A549 (cell line): Measurements from ENCODE around the gene TRAPPC6A. TPM values are rescaled to one million over a fixed set of nuclear protein-coding genes. Genes with fewer than 3 reads are reported as not detected.

ENCODE experiments used
- ATAC-seq, 2 experiments: fragments of 200-7000 bp in 1 of 2; fragments of >200 bp in 1 of 2; cut with Nextera tagmentation in 1 of 2; cut with Tn5 transposase in 1 of 2; 3 replicates each; pipeline versions ENCODE4 v1.8.0 to v1.9.1; 2018 to 2020; ENCODE audit warnings: mild to moderate bottlenecking in 1 of 2, moderate library complexity in 1 of 2
- CTCF ChIA-PET: fragments of 300-600 bp; sonication (Branson Sonifier 250); formaldehyde crosslinking; extraction: SDS; loops from one replicate; lab custom pipeline; 2021; ENCODE audit warnings: antibody characterized with exemption, inconsistent platforms; lab: Yijun Ruan, JAX
- POLR2A ChIA-PET: fragments of 350-600 bp; formaldehyde crosslinking; extraction: SDS; loops from one replicate; lab custom pipeline; 2021; ENCODE audit warnings: antibody characterized with exemption, inconsistent platforms; lab: Yijun Ruan, JAX
- DNase-seq, 2 experiments: peaks; one replicate each; pipeline versions ENCODE4 v3.0.0 to v3.0.0-alpha.2; 2011 to 2016; ENCODE audit warnings: low read depth in 1 of 2, low spot score in 1 of 2
- FAIRE-seq: peaks from 2 replicates; lab custom pipeline; 2011; peaks lifted over from hg19 to GRCh38; lab: Jason Lieb, UNC
- H3K27ac ChIP-seq, 2 experiments: fragments of >200 bp; sonication (Bioruptor Twin); formaldehyde crosslinking; 3 replicates each; pipeline ENCODE4 v1.5.1; 2016 to 2017
- H3K4me1 ChIP-seq: fragments of >200 bp; sonication (Bioruptor Twin); formaldehyde crosslinking; 3 replicates; pipeline ENCODE4 v1.6.1; 2016
- H3K4me2 ChIP-seq: fragments of >200 bp; sonication (Bioruptor Twin); formaldehyde crosslinking; 3 replicates; pipeline ENCODE4 v1.6.1; 2016
- H3K4me3 ChIP-seq: fragments of >200 bp; sonication (Bioruptor Twin); formaldehyde crosslinking; 3 replicates; pipeline ENCODE4 v1.5.1; 2016
- H3K9me3 ChIP-seq: fragments of >200 bp; sonication (Bioruptor Twin); formaldehyde crosslinking; 3 replicates; pipeline ENCODE4 v1.6.1; 2016
- ATOH8 ChIP-seq: fragments of 250-450 bp; sonication (Bioruptor Pico); IDR thresholded peaks from 2 replicates; pipeline ENCODE4 v1.5.0; 2020; ENCODE audit warnings: low read depth, mild to moderate bottlenecking, moderate library complexity
- BHLHE40 ChIP-seq: IDR thresholded peaks from 2 replicates; pipeline ENCODE4 v1.6.1; 2012; ENCODE audit warnings: low read depth, low read length, inconsistent platforms
- CHD2 ChIP-seq: fragments of 150-350 bp; IDR thresholded peaks from 2 replicates; pipeline ENCODE4 v1.6.1; 2014; ENCODE audit warnings: low read length; ENCODE audit not compliant: partially characterized antibody
- CHD4 ChIP-seq: fragments of 200-600 bp; sonication (generic); IDR thresholded peaks from 2 replicates; pipeline ENCODE4 v1.6.1; 2016; ENCODE audit warnings: antibody characterized with exemption, mild to moderate bottlenecking, borderline replicate concordance
- CTCF ChIP-seq: fragments of >200 bp; sonication (Bioruptor Twin); formaldehyde crosslinking; IDR thresholded peaks from 3 replicates; pipeline ENCODE4 v1.5.1; 2016
- E2F6 ChIP-seq: IDR thresholded peaks from 2 replicates; pipeline ENCODE4 v1.6.1; 2012; ENCODE audit warnings: low read depth, borderline replicate concordance
- EP300 ChIP-seq, 2 experiments: fragments of >200 bp; sonication (Bioruptor Twin); formaldehyde crosslinking; IDR thresholded peaks; 2 replicates in 1 of 2; 3 replicates in 1 of 2; pipeline ENCODE4 v1.6.1; 2016 to 2017
- FOSL2 ChIP-seq, 2 experiments: fragments of 450-650 bp in 1 of 2; fragments of >200 bp in 1 of 2; sonication (Bioruptor Twin) in 1 of 2; formaldehyde crosslinking; IDR thresholded peaks; 2 replicates each; pipeline versions ENCODE4 v1.5.0 to v1.6.1; 2016 to 2020; ENCODE audit warnings: mild to moderate bottlenecking in 1 of 2, moderate library complexity in 1 of 2
- GATA3 ChIP-seq: IDR thresholded peaks from 2 replicates; pipeline ENCODE4 v1.6.1; 2012; ENCODE audit warnings: borderline replicate concordance
- HMGXB4 ChIP-seq: fragments of 250-450 bp; sonication (Bioruptor Pico); IDR thresholded peaks from 2 replicates; pipeline ENCODE4 v1.5.0; 2021; ENCODE audit warnings: mild to moderate bottlenecking, moderate library complexity, borderline replicate concordance
- HOXA7 ChIP-seq: fragments of 250-450 bp; sonication (Bioruptor Pico); IDR thresholded peaks from 2 replicates; pipeline ENCODE4 v1.5.0; 2020; ENCODE audit warnings: mild to moderate bottlenecking, moderate library complexity
- JUN ChIP-seq, 2 experiments: fragments of >200 bp; sonication (Bioruptor Twin); formaldehyde crosslinking; IDR thresholded peaks; 2 replicates in 1 of 2; 3 replicates in 1 of 2; pipeline ENCODE4 v1.6.1; 2016 to 2017
- KDM1A ChIP-seq: fragments of 200-600 bp; sonication (generic); IDR thresholded peaks from 2 replicates; pipeline ENCODE4 v1.6.1; 2016; ENCODE audit warnings: low read depth, mild to moderate bottlenecking
- KDM5A ChIP-seq: fragments of 200-600 bp; sonication (generic); IDR thresholded peaks from 2 replicates; pipeline ENCODE4 v1.6.1; 2016; ENCODE audit warnings: antibody characterized with exemption, mild to moderate bottlenecking
- MAX ChIP-seq: IDR thresholded peaks from 2 replicates; pipeline ENCODE4 v1.6.1; 2012
- MAZ ChIP-seq: fragments of 150-350 bp; IDR thresholded peaks from 2 replicates; pipeline ENCODE4 v1.6.1; 2014; ENCODE audit warnings: antibody characterized with exemption, low read depth, low read length, borderline replicate concordance
- POLR2AphosphoS2 ChIP-seq: conservative IDR thresholded peaks from 2 replicates; pipeline ENCODE4 v1.6.1; 2012; ENCODE audit warnings: low read length, improper control_type of control experiment, inconsistent platforms
- RARB ChIP-seq: fragments of 250-450 bp; sonication (Bioruptor Pico); IDR thresholded peaks from 2 replicates; pipeline ENCODE4 v1.8.0; 2021; ENCODE audit warnings: mild to moderate bottlenecking, moderate library complexity
- RCOR1 ChIP-seq: fragments of 150-350 bp; IDR thresholded peaks from 2 replicates; pipeline ENCODE4 v1.6.1; 2014; ENCODE audit warnings: antibody characterized with exemption, low read length, low read depth
- REST ChIP-seq: fragments of 200-600 bp; sonication (generic); IDR thresholded peaks from 2 replicates; pipeline ENCODE4 v1.6.1; 2016; ENCODE audit warnings: antibody characterized with exemption, mild to moderate bottlenecking, moderate library complexity
- RFX5 ChIP-seq: fragments of 450-650 bp; IDR thresholded peaks from 2 replicates; pipeline ENCODE4 v1.7.1; 2014; ENCODE audit warnings: antibody characterized with exemption, mild to moderate bottlenecking, moderate library complexity
- RNF2 ChIP-seq: fragments of 200-600 bp; sonication (generic); IDR thresholded peaks from 2 replicates; pipeline ENCODE4 v1.6.1; 2016; ENCODE audit warnings: low read depth, mild to moderate bottlenecking, antibody characterized with exemption, moderate library complexity, borderline replicate concordance
- SREBF2 ChIP-seq: fragments of 450-650 bp; IDR thresholded peaks from 2 replicates; pipeline ENCODE4 v1.6.1; 2014; ENCODE audit warnings: mild to moderate bottlenecking, moderate library complexity
- TFCP2L1 ChIP-seq: fragments of 250-450 bp; sonication (Bioruptor Pico); IDR thresholded peaks from 2 replicates; pipeline ENCODE4 v1.5.0; 2021; ENCODE audit warnings: mild to moderate bottlenecking
- ZC3H11A ChIP-seq: fragments of 450-650 bp; IDR thresholded peaks from 2 replicates; pipeline ENCODE4 v1.6.1; 2014; ENCODE audit warnings: antibody characterized with exemption, mild to moderate bottlenecking
- ZNF302 ChIP-seq: fragments of 250-450 bp; sonication (Bioruptor Pico); IDR thresholded peaks from 2 replicates; pipeline ENCODE4 v1.9.0; 2021; ENCODE audit warnings: inconsistent platforms, mild to moderate bottlenecking, moderate library complexity
- ZSCAN20 ChIP-seq: fragments of 250-450 bp; sonication (Bioruptor Pico); IDR thresholded peaks from 2 replicates; pipeline ENCODE4 v1.8.0; 2022; ENCODE audit warnings: mild to moderate bottlenecking, moderate library complexity
- WGBS: methylation state at CpG from one replicate; pipeline ENCODE4 v1.1.6; 2017; ENCODE audit errors: missing lambda C conversion rate; 5-methylcytosine and 5-hydroxymethylcytosine counted together
- polyA plus RNA-seq, 4 experiments: library from polyadenylated mRNA; depleted of rRNA in 3 of 4; stranded (reverse); fragments of >200 nt; fragmentation: RNase III in 1 of 4; extraction: RNeasy Plus Mini Kit Qiagen cat#74134 plus additional on column Dnase treatment in 1 of 4; gene quantifications; 2 replicates in 3 of 4; 3 replicates in 1 of 4; pipeline ENCODE4 v1.2.3, GENCODE V29; 2011 to 2017

Gene TRAPPC6A
- polyA plus RNA-seq, 2 of the 4 experiments (the other 2 are of a cell fraction) = 28.5 to 29.8 TPM

GRCh38 chr19:45213031-45213430, 35.0 kb upstream of the TRAPPC6A start:
- peak in 1 of 2 experiments; percentile 20; a peak in 3 of 6 replicates for ATAC-seq
- POLR2A ChIA-PET = no interaction called here
- H3K27ac ChIP-seq = no peak overlapping the region
- WGBS = 83% methylated on average over 23 of the region's 23 CpGs
- FAIRE-seq = no peak
- no peak for DNase-seq
- H3K4me1 ChIP-seq = peaks cover 13% of the 10 kb centered on the region; the same call in 2 of the 3 replicates
- TF ChIP-seq MAX (no peak), JUN (IDR thresholded peaks at IDR 0.05) (no peak), POLR2AphosphoS2 (no peak), ATOH8 (CRISPR knock-in tag) (no peak), CHD4 (no peak), SREBF2 (no peak), EP300 (IDR thresholded peaks at IDR 0.05) (no peak), RFX5 (no peak), KDM1A (no peak), RCOR1 (no peak), TFCP2L1 (CRISPR knock-in tag) (no peak), REST (no peak), ZC3H11A (no peak), MAZ (no peak)
- no peak overlapping the region for H3K4me3 ChIP-seq
- H3K9me3 ChIP-seq = no peaks in the 10 kb centered on the region
- CTCF ChIA-PET = interaction anchor here (1.1 kb wide), 1 partner anchor 11 kb away, joined by 3 read pairs; no protein-coding TSS in a partner anchor
- no peak overlapping the region for H3K4me2 ChIP-seq

- Histone ChIP-seq H3K9me3 (no peaks in the 10 kb centered on the region), H3K4me3 (no peak overlapping the region), H3K4me1 (peaks cover 13% of the 10 kb centered on the region; the same call in 2 of the 3 replicates), H3K4me2 (no peak overlapping the region), H3K27ac (no peak overlapping the region)
- FAIRE-seq = no peak
- CTCF ChIA-PET = interaction anchor here (0.8 to 1.6 kb wide), 6 partner anchors 10 to 274 kb away, joined by 3 to 6 read pairs (median 4); partner anchors contain the start of gene PPP1R13L
- DNase-seq = no peak
- POLR2A ChIA-PET = no interaction called here
- 82% methylated on average over 17 of the region's 17 CpGs for WGBS
- ATAC-seq = peak in 1 of 2 experiments; percentile 55; a peak in 3 of 6 replicates
- no peak for TF ChIP-seq CHD2
- TF ChIP-seq JUN (IDR thresholded peaks at IDR 0.05) = no peak
- no peak for TF ChIP-seq RNF2
- no peak for TF ChIP-seq BHLHE40
- no peak for TF ChIP-seq RARB (CRISPR knock-in tag)
- TF ChIP-seq FOSL2 (IDR thresholded peaks at IDR 0.05) = no peak
- TF ChIP-seq FOSL2 (CRISPR knock-in tag; IDR thresholded peaks at IDR 0.05) = no peak
- TF ChIP-seq KDM5A = no peak
- TF ChIP-seq HOXA7 (CRISPR knock-in tag) = no peak
- no peak for TF ChIP-seq ZNF302 (CRISPR knock-in tag)
- TF ChIP-seq CTCF = no peak
- TF ChIP-seq E2F6 = no peak
- no peak for TF ChIP-seq GATA3
- TF ChIP-seq ATOH8 (CRISPR knock-in tag) = no peak
- no peak for TF ChIP-seq ZSCAN20 (CRISPR knock-in tag)
- no peak for TF ChIP-seq HMGXB4 (CRISPR knock-in tag)
Measured at GRCh38 chr19:45211751-45212381, 33.8 kb upstream of the TRAPPC6A start.
